Measurements from ENCODE around the gene CCDC175.

CCDC175 gene

DNA sequence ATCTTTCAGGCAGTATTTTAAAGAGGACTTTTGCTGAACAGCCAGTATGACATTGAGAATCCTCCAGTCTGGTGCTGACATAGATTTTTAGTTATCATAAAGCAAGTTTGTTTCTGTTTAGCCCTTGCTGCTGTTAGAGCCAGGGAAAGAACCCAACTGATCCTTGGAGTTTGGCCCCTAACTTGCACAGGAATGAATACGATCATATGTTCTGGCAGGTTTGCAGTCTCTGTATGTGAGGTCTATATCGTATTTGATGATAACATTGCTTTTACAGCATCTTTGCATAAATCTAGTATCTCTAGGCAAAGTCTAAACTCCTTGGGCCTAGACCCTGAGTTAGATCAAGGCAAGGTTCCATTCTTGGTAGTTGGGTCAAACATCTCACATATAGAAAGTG lies 4.3 kb upstream of the CCDC175 start:
- Histone ChIP-seq H2BK15ac (ENCODE audit: low read depth, poor library complexity, severe bottlenecking) (no peak overlapping the region), H2BK12ac (ENCODE audit: low read length in 2 of 2) (no peak overlapping the region), H3K4ac (ENCODE audit: low read depth in 1 of 2, low read length in 2 of 2) (no peak overlapping the region), H3K4me1 (ENCODE audit: control insufficient read depth, insufficient read depth, low read depth, low read length) (peaks cover 5% of the 10 kb centered on the region), H3K27me3 (ENCODE audit: control insufficient read depth in 1 of 2, insufficient read depth in 1 of 2, low read length in 2 of 2) (peaks cover 5 to 11% of the 10 kb centered on the region in 2 experiments), H2BK5ac (ENCODE audit: low read depth, low read length, poor library complexity, severe bottlenecking) (no peak overlapping the region), H3K23ac (ENCODE audit: low read length in 2 of 2) (no peak overlapping the region), H2BK120ac (ENCODE audit: low read depth, low read length) (no peak overlapping the region), H3K9ac (ENCODE audit: low read length) (no peak overlapping the region), H3K9me3 (ENCODE audit: control insufficient read depth, low read length) (no peaks in the 10 kb centered on the region), H4K8ac (ENCODE audit: low read length) (no peak overlapping the region), H3K36me3 (ENCODE audit: control insufficient read depth in 1 of 2, insufficient read depth in 2 of 2, low read depth in 1 of 2, low read length in 2 of 2) (no peaks in the 10 kb centered on the region), H3K18ac (ENCODE audit: low read depth in 1 of 2, low read length in 2 of 2) (no peak overlapping the region), H3K4me3 (ENCODE audit: insufficient read depth in 1 of 2, low read depth in 1 of 2, low read length in 2 of 2) (no peak overlapping the region), H3K27ac (ENCODE audit: low read length, poor library complexity, severe bottlenecking) (no peak overlapping the region), H3K14ac (ENCODE audit: low read length in 2 of 2) (no peak overlapping the region), H3K4me2 (ENCODE audit: low read length, poor library complexity, severe bottlenecking) (no peak overlapping the region), H3K79me1 (replicated peaks; ENCODE audit: low read length, poor library complexity, severe bottlenecking) (no peaks in the 10 kb centered on the region), H4K91ac (ENCODE audit: low read length) (no peak overlapping the region), H2AFZ (ENCODE audit: low read depth, low read length) (no peak overlapping the region), H2AK5ac (ENCODE audit: low read length, severe bottlenecking) (no peak overlapping the region)
- DNase-seq, result no peak
- no CpG with 5 or more reads among the region's 2 CpGs for WGBS

GRCh38 chr14:59570122-59570521 lies 6.5 kb downstream of the CCDC175 start:
- Histone ChIP-seq H3K4me2 (ENCODE audit: low read length, poor library complexity, severe bottlenecking) (no peak overlapping the region), H3K9me3 (ENCODE audit: control insufficient read depth, low read length) (no peaks in the 10 kb centered on the region), H3K4ac (ENCODE audit: low read depth in 1 of 2, low read length in 2 of 2) (no peak overlapping the region), H2BK120ac (ENCODE audit: low read depth, low read length) (no peak overlapping the region), H3K36me3 (ENCODE audit: control insufficient read depth in 1 of 2, insufficient read depth in 2 of 2, low read depth in 1 of 2, low read length in 2 of 2) (no peaks in the 10 kb centered on the region), H3K27me3 (ENCODE audit: control insufficient read depth in 1 of 2, insufficient read depth in 1 of 2, low read length in 2 of 2) (peaks cover 0 to 10% of the 10 kb centered on the region in 2 experiments), H2AFZ (ENCODE audit: low read depth, low read length) (no peak overlapping the region), H4K8ac (ENCODE audit: low read length) (no peak overlapping the region), H3K79me1 (replicated peaks; ENCODE audit: low read length, poor library complexity, severe bottlenecking) (no peaks in the 10 kb centered on the region), H3K4me1 (ENCODE audit: control insufficient read depth, insufficient read depth, low read depth, low read length) (no peaks in the 10 kb centered on the region), H4K91ac (ENCODE audit: low read length) (no peak overlapping the region), H2BK15ac (ENCODE audit: low read depth, poor library complexity, severe bottlenecking) (no peak overlapping the region), H2AK5ac (ENCODE audit: low read length, severe bottlenecking) (no peak overlapping the region), H3K9ac (ENCODE audit: low read length) (no peak overlapping the region), H3K18ac (ENCODE audit: low read depth in 1 of 2, low read length in 2 of 2) (no peak overlapping the region), H2BK12ac (ENCODE audit: low read length in 2 of 2) (no peak overlapping the region), H3K27ac (ENCODE audit: low read length, poor library complexity, severe bottlenecking) (no peak overlapping the region), H3K23ac (ENCODE audit: low read length in 2 of 2) (no peak overlapping the region), H2BK5ac (ENCODE audit: low read depth, low read length, poor library complexity, severe bottlenecking) (no peak overlapping the region), H3K4me3 (ENCODE audit: insufficient read depth in 1 of 2, low read depth in 1 of 2, low read length in 2 of 2) (no peak overlapping the region), H3K14ac (ENCODE audit: low read length in 2 of 2) (no peak overlapping the region)
- DNase-seq, result no peak

DNA sequence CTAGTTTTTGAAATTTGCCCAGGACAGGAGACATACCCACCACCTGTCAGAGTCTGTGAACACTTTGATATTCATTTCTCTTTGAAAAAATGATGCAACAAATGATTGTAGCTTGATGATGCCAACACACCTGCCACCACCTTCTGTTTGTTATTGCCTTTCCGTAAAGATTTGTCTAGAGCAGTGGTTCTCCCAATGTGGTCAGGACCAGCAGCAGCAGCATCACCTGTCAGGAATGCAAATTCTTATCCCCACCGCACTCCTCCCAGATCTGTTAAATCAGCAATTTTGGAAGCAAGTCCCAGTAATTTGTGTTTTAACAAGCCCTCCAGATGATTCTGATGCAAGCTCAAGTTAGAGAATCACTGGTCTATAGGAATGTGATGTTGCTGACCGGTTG lies 9.9 kb downstream of the CCDC175 start:
- H3K4me3 ChIP-seq (ENCODE audit: insufficient read depth in 1 of 2, low read depth in 1 of 2, low read length in 2 of 2), result no peak overlapping the region
- H3K27me3 ChIP-seq (ENCODE audit: control insufficient read depth in 1 of 2, insufficient read depth in 1 of 2, low read length in 2 of 2), result peaks cover 0 to 10% of the 10 kb centered on the region in 2 experiments
- H3K9me3 ChIP-seq (ENCODE audit: control insufficient read depth, low read length), result no peaks in the 10 kb centered on the region
- no peaks in the 10 kb centered on the region for H3K4me1 ChIP-seq (ENCODE audit: control insufficient read depth, insufficient read depth, low read depth, low read length)
- H3K14ac ChIP-seq (ENCODE audit: low read length in 2 of 2), result no peak overlapping the region
- H4K8ac ChIP-seq (ENCODE audit: low read length), result no peak overlapping the region
- no peak overlapping the region for H2BK15ac ChIP-seq (ENCODE audit: low read depth, poor library complexity, severe bottlenecking)
- no peak overlapping the region for H2BK5ac ChIP-seq (ENCODE audit: low read depth, low read length, poor library complexity, severe bottlenecking)
- no peak overlapping the region for H3K4me2 ChIP-seq (ENCODE audit: low read length, poor library complexity, severe bottlenecking)
- no peaks in the 10 kb centered on the region for H3K79me1 ChIP-seq (replicated peaks; ENCODE audit: low read length, poor library complexity, severe bottlenecking)
- WGBS, result 91% methylated on average over 3 of the region's 3 CpGs
- H3K23ac ChIP-seq (ENCODE audit: low read length in 2 of 2), result no peak overlapping the region
- no peak overlapping the region for H2AFZ ChIP-seq (ENCODE audit: low read depth, low read length)
- no peak overlapping the region for H3K9ac ChIP-seq (ENCODE audit: low read length)
- H3K27ac ChIP-seq (ENCODE audit: low read length, poor library complexity, severe bottlenecking), result no peak overlapping the region
- H2AK5ac ChIP-seq (ENCODE audit: low read length, severe bottlenecking), result no peak overlapping the region
- H4K91ac ChIP-seq (ENCODE audit: low read length), result no peak overlapping the region
- H2BK120ac ChIP-seq (ENCODE audit: low read depth, low read length), result no peak overlapping the region
- DNase-seq, result no peak
- no peak overlapping the region for H2BK12ac ChIP-seq (ENCODE audit: low read length in 2 of 2)
- no peaks in the 10 kb centered on the region for H3K36me3 ChIP-seq (ENCODE audit: control insufficient read depth in 1 of 2, insufficient read depth in 2 of 2, low read depth in 1 of 2, low read length in 2 of 2)
- no peak overlapping the region for H3K4ac ChIP-seq (ENCODE audit: low read depth in 1 of 2, low read length in 2 of 2)
- H3K18ac ChIP-seq (ENCODE audit: low read depth in 1 of 2, low read length in 2 of 2), result no peak overlapping the region

DNA sequence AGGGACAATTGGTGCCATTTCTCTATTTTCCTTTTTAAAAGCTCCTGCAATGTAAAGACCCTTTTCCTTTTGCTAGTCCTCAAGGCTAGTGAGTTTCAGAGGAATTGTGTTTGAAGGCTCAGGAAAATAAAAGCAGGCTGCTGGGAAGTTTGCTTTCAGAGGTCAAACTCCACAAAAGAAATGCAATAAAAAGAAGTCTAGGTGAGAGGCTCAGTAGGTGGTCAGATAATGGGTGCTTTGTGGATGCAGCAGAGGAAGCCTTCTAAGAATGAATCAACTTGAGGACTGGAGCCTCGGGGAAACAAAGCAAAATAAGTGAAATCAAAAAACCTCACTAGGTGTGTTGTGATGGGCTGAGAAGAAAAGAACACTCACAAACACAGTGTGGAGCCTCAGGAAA lies 10.3 kb downstream of the CCDC175 start:
- Histone ChIP-seq H3K4me1 (ENCODE audit: control insufficient read depth, insufficient read depth, low read depth, low read length) (no peaks in the 10 kb centered on the region), H3K27me3 (ENCODE audit: control insufficient read depth in 1 of 2, insufficient read depth in 1 of 2, low read length in 2 of 2) (peaks cover 0 to 10% of the 10 kb centered on the region in 2 experiments), H3K4ac (ENCODE audit: low read depth in 1 of 2, low read length in 2 of 2) (no peak overlapping the region), H3K4me3 (ENCODE audit: insufficient read depth in 1 of 2, low read depth in 1 of 2, low read length in 2 of 2) (no peak overlapping the region), H3K79me1 (replicated peaks; ENCODE audit: low read length, poor library complexity, severe bottlenecking) (no peaks in the 10 kb centered on the region), H2BK12ac (ENCODE audit: low read length in 2 of 2) (no peak overlapping the region), H2BK15ac (ENCODE audit: low read depth, poor library complexity, severe bottlenecking) (no peak overlapping the region), H4K91ac (ENCODE audit: low read length) (no peak overlapping the region), H3K4me2 (ENCODE audit: low read length, poor library complexity, severe bottlenecking) (no peak overlapping the region), H3K14ac (ENCODE audit: low read length in 2 of 2) (no peak overlapping the region), H2BK120ac (ENCODE audit: low read depth, low read length) (no peak overlapping the region), H3K36me3 (ENCODE audit: control insufficient read depth in 1 of 2, insufficient read depth in 2 of 2, low read depth in 1 of 2, low read length in 2 of 2) (no peaks in the 10 kb centered on the region), H3K18ac (ENCODE audit: low read depth in 1 of 2, low read length in 2 of 2) (no peak overlapping the region), H4K8ac (ENCODE audit: low read length) (no peak overlapping the region), H3K27ac (ENCODE audit: low read length, poor library complexity, severe bottlenecking) (no peak overlapping the region), H2BK5ac (ENCODE audit: low read depth, low read length, poor library complexity, severe bottlenecking) (no peak overlapping the region), H2AK5ac (ENCODE audit: low read length, severe bottlenecking) (no peak overlapping the region), H3K9ac (ENCODE audit: low read length) (no peak overlapping the region), H2AFZ (ENCODE audit: low read depth, low read length) (no peak overlapping the region), H3K23ac (ENCODE audit: low read length in 2 of 2) (no peak overlapping the region), H3K9me3 (ENCODE audit: control insufficient read depth, low read length) (no peaks in the 10 kb centered on the region)
- DNase-seq, result no peak
- WGBS, result no CpG with 5 or more reads among the region's 1 CpG
